ENCODE measurements around the gene GHDC. TPM values are rescaled to one million over a fixed set of nuclear protein-coding genes. Genes with fewer than 3 reads are reported as not detected.

The GHDC gene
- total and polyA plus RNA-seq, 2 of the 13 experiments (the other 11 are each of a cell fraction or from before 2014, with no cell fraction given), result 15.4 to 22.5 TPM

DNA sequence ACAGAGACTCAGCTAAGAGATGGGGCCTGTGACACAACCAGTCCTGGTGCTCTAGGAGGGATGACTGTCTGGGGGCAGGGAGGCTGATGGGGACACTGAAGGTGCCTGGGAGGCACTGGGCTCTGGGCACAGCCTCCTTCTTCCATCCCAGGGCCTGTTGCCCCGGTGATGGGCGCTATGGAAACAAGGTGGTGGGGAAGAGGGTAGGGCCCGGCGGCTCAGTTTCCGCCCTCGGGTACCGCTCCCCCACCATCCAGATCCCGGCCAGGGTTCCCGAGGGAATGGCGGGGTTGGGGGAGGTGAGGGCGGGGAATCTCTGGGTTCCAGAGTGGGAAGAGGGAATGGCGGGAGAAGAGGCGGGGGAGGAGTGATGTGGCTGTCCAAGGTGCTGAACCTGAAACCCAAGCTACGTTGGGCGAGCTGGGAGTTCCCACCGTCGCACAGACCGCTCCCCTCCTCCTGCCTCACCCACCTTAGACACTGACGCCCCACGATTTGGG is 14.3 kb downstream of the GHDC start (continued):
- TF ChIP-seq RXRB (CRISPR knock-in tag; IDR thresholded peaks at IDR 0.05; ENCODE audit: borderline replicate concordance) (peak; percentile 66), ZNF598 (CRISPR knock-in tag; IDR thresholded peaks at IDR 0.05; ENCODE audit: borderline replicate concordance) (no peak), HDAC6 (IDR thresholded peaks at IDR 0.05; ENCODE audit: low read depth, low read length) (no peak), RERE (CRISPR knock-in tag; IDR thresholded peaks at IDR 0.05; ENCODE audit: low read depth) (0 out of 2 replicates have a peak, but pooled peaks have one; percentile 24), ZNF747 (CRISPR knock-in tag; IDR thresholded peaks at IDR 0.05; ENCODE audit: borderline replicate concordance) (0 out of 2 replicates have a peak, but pooled peaks have one; percentile 70), ZNF18 (CRISPR knock-in tag; IDR thresholded peaks at IDR 0.05; ENCODE audit: insufficient replicate concordance) (peak; percentile 90), CENPBD1 (CRISPR knock-in tag; IDR thresholded peaks at IDR 0.05; ENCODE audit: borderline replicate concordance, low read depth) (no peak), ZNF800 (CRISPR knock-in tag; IDR thresholded peaks at IDR 0.05) (0 out of 2 replicates have a peak, but pooled peaks have one; percentile 74), PHF20 (CRISPR knock-in tag; IDR thresholded peaks at IDR 0.05) (0 out of 2 replicates have a peak, but pooled peaks have one; percentile 51), EED (CRISPR knock-in tag; IDR thresholded peaks at IDR 0.05) (peak; percentile 83), ZSCAN22 (CRISPR knock-in tag; IDR thresholded peaks at IDR 0.05) (no peak), KLF6 (CRISPR knock-in tag; IDR thresholded peaks at IDR 0.05) (peak; percentile 98), MTF1 (CRISPR knock-in tag; IDR thresholded peaks at IDR 0.05) (peak; percentile 82; the same call in 1 of the 2 replicates), ZNF556 (CRISPR knock-in tag; IDR thresholded peaks at IDR 0.05; ENCODE audit: borderline replicate concordance) (0 out of 2 replicates have a peak, but pooled peaks have one; percentile 47), MAFF (IDR thresholded peaks at IDR 0.05; ENCODE audit: low read depth, low read length) (no peak), ISX (CRISPR knock-in tag; conservative IDR thresholded peaks at IDR 0.05) (peak; percentile 93), PAF1 (CRISPR knock-in tag; IDR thresholded peaks at IDR 0.05) (no peak), TBP (CRISPR knock-in tag; IDR thresholded peaks at IDR 0.05) (peak; percentile 28; the same call in 1 of the 2 replicates), ZNF839 (CRISPR knock-in tag; IDR thresholded peaks at IDR 0.05; ENCODE audit: borderline replicate concordance) (no peak), HNRNPH1 (optimal IDR thresholded peaks at IDR 0.05; ENCODE audit: low read depth, low read length) (no peak), HES4 (CRISPR knock-in tag; IDR thresholded peaks at IDR 0.05; ENCODE audit: borderline replicate concordance) (peak; percentile 93; the same call in 1 of the 2 replicates)
